ENCODE measurements around the gene OLIG1. TPM values are rescaled to one million over a fixed set of nuclear protein-coding genes. Genes with fewer than 3 reads are reported as not detected.

OLIG1 gene
- total RNA-seq, 1 donor from 2014 or later = not detected

DNA sequence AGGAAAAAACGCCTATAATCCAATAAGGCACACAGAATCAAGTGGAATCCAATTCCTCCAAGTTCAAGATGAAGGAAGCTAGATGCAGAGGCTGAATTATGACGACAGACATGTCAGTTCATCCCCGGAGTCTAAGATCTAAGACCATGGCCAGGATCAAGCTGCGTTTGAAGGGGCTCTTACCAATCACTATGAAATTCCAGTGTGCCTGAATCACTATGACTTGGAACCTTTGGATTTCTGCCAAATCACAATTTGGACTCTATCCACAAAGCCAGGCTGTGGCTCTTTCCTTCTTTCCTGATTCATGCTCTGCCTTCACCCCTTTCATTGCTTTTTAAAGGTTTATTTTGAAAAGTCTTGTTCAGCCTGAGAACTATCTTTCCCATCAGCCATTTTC lies 27.1 kb upstream of the OLIG1 start:
- no peak overlapping the region for H3K27ac Mint-ChIP-seq
- TF ChIP-seq, protein P1, sequence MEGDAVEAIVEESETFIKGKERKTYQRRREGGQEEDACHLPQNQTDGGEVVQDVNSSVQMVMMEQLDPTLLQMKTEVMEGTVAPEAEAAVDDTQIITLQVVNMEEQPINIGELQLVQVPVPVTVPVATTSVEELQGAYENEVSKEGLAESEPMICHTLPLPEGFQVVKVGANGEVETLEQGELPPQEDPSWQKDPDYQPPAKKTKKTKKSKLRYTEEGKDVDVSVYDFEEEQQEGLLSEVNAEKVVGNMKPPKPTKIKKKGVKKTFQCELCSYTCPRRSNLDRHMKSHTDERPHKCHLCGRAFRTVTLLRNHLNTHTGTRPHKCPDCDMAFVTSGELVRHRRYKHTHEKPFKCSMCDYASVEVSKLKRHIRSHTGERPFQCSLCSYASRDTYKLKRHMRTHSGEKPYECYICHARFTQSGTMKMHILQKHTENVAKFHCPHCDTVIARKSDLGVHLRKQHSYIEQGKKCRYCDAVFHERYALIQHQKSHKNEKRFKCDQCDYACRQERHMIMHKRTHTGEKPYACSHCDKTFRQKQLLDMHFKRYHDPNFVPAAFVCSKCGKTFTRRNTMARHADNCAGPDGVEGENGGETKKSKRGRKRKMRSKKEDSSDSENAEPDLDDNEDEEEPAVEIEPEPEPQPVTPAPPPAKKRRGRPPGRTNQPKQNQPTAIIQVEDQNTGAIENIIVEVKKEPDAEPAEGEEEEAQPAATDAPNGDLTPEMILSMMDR (IDR thresholded peaks at IDR 0.05) = no peak
- ChIA-PET CTCF (no interaction called here), POLR2A (no interaction called here)
- no peaks in the 10 kb centered on the region for H3K36me3 Mint-ChIP-seq (ENCODE audit: low read depth)
- peaks cover 5% of the 10 kb centered on the region for H3K9me3 Mint-ChIP-seq
- intact Hi-C loops (cut with micrococcal nuclease) = no loop called here
- H3K27me3 Mint-ChIP-seq = peaks cover 40% of the 10 kb centered on the region
- H3K4me3 Mint-ChIP-seq = no peak overlapping the region
- ATAC-seq (ENCODE audit: low read depth) (no peak), DNase-seq (no peak)
- no peaks in the 10 kb centered on the region for H3K4me1 Mint-ChIP-seq

DNA sequence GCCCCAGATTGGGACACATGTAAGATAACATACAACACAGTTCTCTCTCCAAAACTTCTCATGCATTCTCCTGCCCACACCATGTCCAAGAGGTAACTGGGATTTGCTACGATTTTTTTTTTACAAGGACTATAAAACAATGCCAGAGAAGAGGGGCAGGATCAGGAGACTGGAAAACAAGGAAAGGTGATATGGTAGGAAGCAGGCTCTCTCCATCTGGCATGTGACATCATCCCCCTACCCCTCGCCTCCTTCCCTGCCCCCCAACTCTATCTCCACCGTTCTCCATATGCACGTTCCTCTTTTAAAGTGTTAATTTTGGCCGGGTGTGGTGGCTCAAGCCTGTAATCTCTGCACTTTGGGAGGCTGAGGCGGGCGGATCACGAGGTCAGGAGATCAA lies 23.5 kb upstream of the OLIG1 start:
- DNase-seq (no peak), ATAC-seq (ENCODE audit: low read depth) (no peak)
- peaks cover 22% of the 10 kb centered on the region for H3K27me3 Mint-ChIP-seq
- intact Hi-C loops (cut with micrococcal nuclease) = no loop called here
- H3K4me1 Mint-ChIP-seq = no peaks in the 10 kb centered on the region
- ChIA-PET CTCF (interaction anchor here (1.1 kb wide), 1 partner anchor 44 kb away, joined by 3 read pairs; no protein-coding TSS in a partner anchor), POLR2A (no interaction called here)
- H3K27ac Mint-ChIP-seq = no peak overlapping the region
- no peaks in the 10 kb centered on the region for H3K36me3 Mint-ChIP-seq (ENCODE audit: low read depth)
- no peaks in the 10 kb centered on the region for H3K9me3 Mint-ChIP-seq
- H3K4me3 Mint-ChIP-seq = no peak overlapping the region
- TF ChIP-seq, protein P1 (IDR thresholded peaks at IDR 0.05) = no peak

DNA sequence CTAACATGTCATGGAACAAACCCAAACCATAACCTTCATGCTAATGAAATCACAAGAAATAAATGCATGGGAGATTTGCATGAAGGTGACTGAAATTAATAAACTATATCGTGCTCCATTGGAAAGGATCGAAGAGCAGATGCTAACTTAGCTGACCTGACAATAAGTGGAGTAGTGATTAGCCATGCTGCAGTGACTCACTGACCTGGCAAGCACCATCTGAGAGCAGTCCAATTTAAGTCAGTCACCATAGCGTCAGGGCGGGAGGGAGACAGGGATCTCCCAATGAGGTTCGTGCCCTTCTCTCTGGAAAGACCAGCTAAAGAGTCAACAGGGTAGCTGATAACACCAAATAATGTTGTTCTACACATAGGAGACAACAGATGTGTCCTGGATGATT lies 22.7 kb upstream of the OLIG1 start:
- no peaks in the 10 kb centered on the region for H3K36me3 Mint-ChIP-seq (ENCODE audit: low read depth)
- POLR2A ChIA-PET = no interaction called here
- ATAC-seq (ENCODE audit: low read depth) (no peak), DNase-seq (no peak)
- H3K4me1 Mint-ChIP-seq = no peaks in the 10 kb centered on the region
- H3K9me3 Mint-ChIP-seq = no peaks in the 10 kb centered on the region
- no peak overlapping the region for H3K4me3 Mint-ChIP-seq
- TF ChIP-seq, protein P1 (IDR thresholded peaks at IDR 0.05) = no peak
- H3K27ac Mint-ChIP-seq = no peak overlapping the region
- intact Hi-C loops (cut with micrococcal nuclease) = no loop called here
- CTCF ChIA-PET = no interaction called here
- peaks cover 15% of the 10 kb centered on the region for H3K27me3 Mint-ChIP-seq

DNA sequence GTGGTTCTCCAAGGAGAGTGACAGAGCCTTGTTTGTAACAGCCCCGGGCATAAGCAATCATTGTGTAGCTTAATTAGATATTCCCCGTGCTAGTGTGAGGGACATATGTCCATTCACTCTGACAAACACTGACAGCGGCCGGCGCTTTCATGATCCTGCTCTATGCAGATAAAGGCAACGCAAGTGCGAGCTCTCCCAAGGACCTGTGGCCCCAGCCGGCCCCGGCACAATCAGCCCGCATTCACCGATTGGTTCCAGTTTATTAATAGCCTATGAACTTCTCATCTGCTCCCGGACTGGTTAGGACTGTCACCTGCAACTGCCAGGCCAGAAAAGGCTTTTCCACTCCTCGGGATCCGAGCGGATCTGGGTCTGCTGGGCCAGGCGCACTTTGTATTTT lies 18.0 kb upstream of the OLIG1 start:
- ATAC-seq (ENCODE audit: low read depth) (no peak), DNase-seq (no peak)
- H3K27ac Mint-ChIP-seq = no peak overlapping the region
- no peaks in the 10 kb centered on the region for H3K9me3 Mint-ChIP-seq
- H3K27me3 Mint-ChIP-seq = peaks cover 15% of the 10 kb centered on the region
- no peaks in the 10 kb centered on the region for H3K4me1 Mint-ChIP-seq
- POLR2A ChIA-PET = no interaction called here
- H3K36me3 Mint-ChIP-seq (ENCODE audit: low read depth) = no peaks in the 10 kb centered on the region
- no peak overlapping the region for H3K4me3 Mint-ChIP-seq
- intact Hi-C loops (cut with micrococcal nuclease) = no loop called here
- CTCF ChIA-PET = no interaction called here
- TF ChIP-seq, protein P1 (IDR thresholded peaks at IDR 0.05) = no peak

DNA sequence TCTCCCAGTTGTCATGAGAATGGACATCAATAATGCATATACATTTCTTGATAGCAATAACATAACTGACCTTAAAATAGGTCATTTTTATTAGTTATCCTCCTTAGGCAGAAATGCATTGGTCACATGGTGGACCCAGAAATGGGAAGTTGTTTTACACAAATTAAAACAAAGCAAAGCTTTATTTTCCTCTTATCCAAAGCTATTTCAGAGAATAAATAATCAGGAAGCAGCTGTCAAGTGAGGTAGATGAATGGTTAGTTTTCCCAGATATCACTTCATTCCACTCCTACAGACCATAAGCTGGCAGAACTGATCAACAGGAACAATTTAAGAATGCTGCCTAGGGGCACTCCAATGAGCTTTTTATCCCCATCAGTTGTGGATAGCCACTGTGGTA lies 16.0 kb upstream of the OLIG1 start:
- H3K36me3 Mint-ChIP-seq (ENCODE audit: low read depth) = no peaks in the 10 kb centered on the region
- TF ChIP-seq, protein P1 (IDR thresholded peaks at IDR 0.05) = no peak
- no peaks in the 10 kb centered on the region for H3K4me1 Mint-ChIP-seq
- ChIA-PET CTCF (no interaction called here), POLR2A (no interaction called here)
- H3K9me3 Mint-ChIP-seq = no peaks in the 10 kb centered on the region
- no peak for DNase-seq
- H3K27ac Mint-ChIP-seq = no peak overlapping the region
- H3K27me3 Mint-ChIP-seq = peaks cover 9% of the 10 kb centered on the region
- no peak for ATAC-seq (ENCODE audit: low read depth)
- no peak overlapping the region for H3K4me3 Mint-ChIP-seq
- intact Hi-C loops (cut with micrococcal nuclease) = no loop called here
